Loucy (cell line): ENCODE measurements around the gene OR13J1.

Source experiments
- CTCF ChIP-seq: fragments of 200-600 bp; sonication (generic); conservative IDR thresholded peaks from 2 replicates; pipeline ENCODE4 v1.5.1; 2014; ENCODE audit warnings: mild to moderate bottlenecking, antibody characterized with exemption, low read length
- EZH2phosphoT487 ChIP-seq: fragments of 200-600 bp; IDR thresholded peaks from 2 replicates; pipeline ENCODE4 v1.6.1; 2018; ENCODE audit warnings: antibody characterized with exemption, mild to moderate bottlenecking, moderate library complexity, borderline replicate concordance

GRCh38 chr9:35915681-35916294, 45.6 kb upstream of the OR13J1 start:
- TF ChIP-seq CTCF = no peak
- no peak for TF ChIP-seq EZH2phosphoT487
